GM21526 (cell line): ENCODE data around the gene IRX4.
"Not testable (repeated sequence)": the region's sequence is repeated elsewhere in the genome, so short reads cannot be mapped to it uniquely, and the experiment has no call there.

Experiments used
- ATAC-seq: cut with Tn5 transposase; IDR thresholded peaks from one replicate; pipeline ENCODE4 v1.9.1; 2021; ENCODE audit warnings: moderate library complexity; ENCODE audit not compliant: unreplicated experiment, low FRiP score

Gene IRX4

DNA sequence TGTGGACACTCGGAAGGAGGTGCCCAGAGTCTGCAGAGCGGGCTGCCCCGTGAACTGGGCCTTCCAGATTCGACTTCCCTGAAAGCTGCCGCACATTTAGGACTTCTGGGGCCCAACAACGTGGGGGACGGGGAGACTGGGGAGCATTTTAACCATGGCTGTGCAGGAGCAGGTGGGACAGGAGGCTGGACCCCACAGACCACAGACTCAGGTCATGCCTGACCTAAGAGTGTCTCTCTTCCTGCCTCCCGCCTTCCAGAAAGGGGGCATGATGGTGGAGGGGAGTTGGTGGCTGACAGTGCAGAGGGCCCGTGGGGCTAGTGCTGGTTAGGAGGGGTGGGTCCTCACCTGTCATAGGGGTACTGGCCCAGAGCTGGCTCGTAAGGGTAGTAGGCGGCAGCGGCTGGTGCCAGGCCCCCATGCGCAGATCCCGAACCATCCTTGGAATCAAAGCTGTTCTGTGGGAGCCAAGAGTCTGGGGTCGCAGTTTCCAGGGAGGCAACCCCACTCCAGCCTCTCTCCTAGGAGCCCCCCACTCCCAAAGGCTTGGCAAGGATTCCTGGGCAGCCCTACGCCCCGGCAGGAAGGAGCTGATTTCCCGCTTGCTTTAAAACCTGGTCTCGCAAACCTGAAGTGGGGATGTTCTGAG is 2.2 kb downstream of the IRX4 start:
- no peak for ATAC-seq

- ATAC-seq = no peak
Observed at GRCh38 chr5:1879292-1880263, 3.1 kb downstream of the IRX4 start.

DNA sequence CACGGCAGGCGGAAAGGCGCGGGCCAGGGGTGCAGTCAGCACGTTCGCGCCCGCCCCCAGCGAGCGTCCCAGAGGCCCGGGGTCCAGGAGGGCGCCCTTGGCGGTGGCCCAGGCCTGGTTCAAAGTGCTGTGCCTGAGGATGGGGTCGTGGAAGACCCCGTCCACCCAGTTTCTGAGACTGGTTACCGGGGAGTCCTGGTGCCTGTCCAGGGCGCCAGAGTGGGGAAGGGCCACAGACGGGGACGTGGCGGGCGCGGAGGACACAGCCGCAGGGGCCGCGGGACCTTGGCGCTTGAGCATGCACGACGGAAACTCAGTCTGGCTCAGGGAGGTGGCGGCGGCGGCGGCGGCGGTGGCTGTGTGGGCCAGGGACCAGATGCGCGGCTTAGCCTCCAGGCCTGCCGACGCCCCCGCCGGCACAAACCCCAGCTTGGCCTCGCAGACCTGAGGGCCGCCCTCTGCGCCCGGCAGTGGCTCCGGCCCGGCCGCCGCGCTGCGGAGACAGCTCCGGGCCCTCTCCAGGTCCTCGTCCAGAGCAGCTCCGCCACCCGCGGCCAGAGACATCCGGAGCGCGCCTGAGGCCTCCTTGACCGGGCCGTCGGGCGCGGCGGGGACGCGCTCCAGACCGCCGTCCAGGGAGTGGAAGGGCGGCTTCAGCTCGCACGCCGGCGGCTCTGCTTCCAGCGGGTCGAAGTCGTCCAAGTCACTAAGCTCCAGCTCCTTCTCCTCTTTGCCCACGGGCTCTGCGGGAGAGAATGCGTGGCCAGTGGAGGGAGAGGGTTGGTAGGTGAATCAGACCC is 4.5 kb downstream of the IRX4 start:
- no peak for ATAC-seq

DNA sequence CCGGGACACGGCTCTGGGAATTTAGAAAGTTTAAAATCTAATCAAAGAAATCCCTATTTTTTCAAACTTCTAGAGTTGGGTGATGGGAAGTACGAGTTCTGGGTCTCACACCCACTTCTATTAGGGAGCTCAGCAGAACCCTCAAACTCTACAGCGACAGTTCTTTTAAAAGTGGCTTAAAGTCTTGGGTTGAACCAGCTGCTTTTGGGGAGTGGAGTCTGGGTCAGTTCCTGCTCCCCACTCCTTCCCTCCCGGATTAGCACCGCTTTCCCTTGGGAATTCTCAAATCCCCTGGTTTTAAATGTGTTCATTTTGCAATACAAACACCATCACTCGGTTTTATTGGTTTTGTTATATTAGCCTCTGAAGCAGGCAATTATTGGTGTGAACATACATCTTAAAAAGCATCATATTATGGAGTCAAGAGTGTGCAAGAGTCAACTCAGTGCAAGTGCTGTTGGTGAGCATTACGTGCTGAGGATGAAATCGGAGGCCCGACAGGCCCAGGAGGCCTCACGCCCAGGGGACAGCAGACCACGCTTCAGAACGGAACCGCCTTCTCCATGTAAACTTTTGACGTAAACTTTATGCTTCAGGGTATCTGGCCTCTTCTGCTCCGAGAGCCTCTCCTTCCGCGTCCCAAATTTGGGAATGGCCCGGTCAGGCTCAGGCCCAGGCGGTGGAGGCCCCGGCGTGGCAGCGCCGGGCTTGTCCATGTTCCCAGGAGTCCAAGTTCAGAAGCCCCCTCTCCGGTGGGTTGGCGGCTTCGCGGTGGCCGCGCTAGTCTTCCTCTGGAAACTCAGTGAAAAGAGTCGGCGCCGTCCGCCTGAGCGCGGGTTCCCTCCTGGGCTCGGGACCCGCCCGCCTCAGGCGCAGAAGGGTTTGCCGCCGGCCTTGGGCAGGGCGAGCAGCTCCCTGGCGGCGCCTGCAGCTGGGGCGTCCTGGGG is 5.3 kb downstream of the IRX4 start:
- ATAC-seq = no peak

DNA sequence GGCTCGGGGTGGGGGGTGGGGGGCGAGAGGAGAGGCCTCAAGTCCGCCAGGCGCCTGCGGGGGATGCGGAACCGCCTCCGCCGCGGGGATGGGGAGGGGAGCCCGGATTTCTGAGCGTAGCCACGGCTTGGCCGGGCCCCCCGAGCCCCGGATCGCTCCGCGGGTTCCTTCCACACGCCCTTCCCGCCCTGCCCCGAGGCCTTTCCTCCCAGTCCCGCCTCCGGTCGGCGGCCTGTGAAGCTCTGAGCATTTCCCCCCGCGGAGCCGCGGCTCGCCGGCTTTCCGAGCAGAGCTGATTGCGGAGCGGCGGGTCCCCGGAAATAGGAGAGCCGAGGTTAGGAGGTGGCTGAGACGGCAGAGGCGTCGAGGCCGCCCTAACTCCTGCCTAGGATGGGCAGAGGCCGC is 6.1 kb downstream of the IRX4 start:
- ATAC-seq = no peak

DNA sequence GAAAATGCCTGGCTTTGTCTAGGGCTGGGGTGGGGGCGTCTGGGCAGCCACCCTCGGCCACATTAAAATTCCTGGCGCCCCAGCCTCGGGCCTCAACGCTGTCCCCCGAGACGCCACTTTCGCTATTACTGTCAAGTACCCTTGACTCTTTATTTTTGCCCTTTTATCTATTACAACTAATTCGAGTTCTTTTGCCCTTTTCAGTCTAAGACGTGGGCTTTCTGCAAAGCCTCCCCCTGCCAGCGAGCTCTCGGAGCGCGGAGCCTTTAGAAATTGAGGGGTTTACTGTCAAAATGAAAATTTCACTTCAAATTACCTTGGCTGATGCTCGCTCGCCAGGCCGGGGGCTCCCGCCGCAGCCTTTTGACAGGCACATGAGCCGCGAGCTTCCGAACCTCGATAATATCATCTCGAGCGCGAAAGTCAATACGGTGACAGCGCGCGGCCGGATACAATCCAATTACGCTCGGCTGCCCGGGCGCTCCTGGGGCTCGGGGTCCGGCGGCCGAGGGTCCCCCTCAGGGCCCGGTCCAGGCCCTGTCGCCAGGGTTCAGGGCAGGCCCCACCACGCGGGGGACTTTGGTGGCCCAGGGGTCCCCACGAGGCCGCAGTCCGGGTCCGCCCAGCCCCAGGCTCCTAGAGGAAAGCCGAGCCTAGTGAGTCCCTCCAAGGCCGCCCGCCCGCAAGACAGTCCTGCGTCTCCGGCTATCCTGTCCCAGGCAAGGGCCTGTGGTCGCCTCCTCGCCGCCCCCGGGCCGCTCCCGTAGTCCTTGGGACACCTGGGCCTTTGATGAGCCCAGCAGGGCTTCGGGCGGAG is 6.7 kb downstream of the IRX4 start:
- no peak for ATAC-seq

DNA sequence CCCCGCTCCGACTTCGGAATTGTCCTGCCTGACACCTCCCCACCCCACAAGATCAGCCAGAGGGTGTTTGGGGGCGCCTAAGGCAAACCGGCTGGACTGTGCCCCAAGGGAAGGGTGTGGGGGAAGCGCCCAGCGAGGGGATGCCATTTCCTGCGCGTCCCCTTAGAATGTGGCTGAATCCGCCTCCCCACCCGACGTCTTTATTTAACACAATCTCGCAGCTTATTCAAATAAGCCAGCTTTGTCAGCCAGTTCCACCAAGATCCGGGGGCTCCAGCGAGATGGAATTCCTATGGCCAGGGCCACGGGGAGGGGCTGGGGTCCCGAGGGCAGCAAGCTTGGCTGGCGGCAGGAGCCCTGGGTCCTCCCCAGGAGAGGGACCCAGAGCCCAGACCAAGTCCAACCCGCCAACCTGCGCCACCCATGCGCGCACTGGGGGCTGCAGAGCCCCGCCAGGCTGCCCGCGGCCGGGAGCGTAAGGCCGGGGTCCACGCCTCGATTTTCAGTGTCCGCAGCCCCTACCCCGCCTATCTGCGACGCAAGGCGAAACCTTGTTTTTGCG is 7.4 kb downstream of the IRX4 start:
- no peak for ATAC-seq

DNA sequence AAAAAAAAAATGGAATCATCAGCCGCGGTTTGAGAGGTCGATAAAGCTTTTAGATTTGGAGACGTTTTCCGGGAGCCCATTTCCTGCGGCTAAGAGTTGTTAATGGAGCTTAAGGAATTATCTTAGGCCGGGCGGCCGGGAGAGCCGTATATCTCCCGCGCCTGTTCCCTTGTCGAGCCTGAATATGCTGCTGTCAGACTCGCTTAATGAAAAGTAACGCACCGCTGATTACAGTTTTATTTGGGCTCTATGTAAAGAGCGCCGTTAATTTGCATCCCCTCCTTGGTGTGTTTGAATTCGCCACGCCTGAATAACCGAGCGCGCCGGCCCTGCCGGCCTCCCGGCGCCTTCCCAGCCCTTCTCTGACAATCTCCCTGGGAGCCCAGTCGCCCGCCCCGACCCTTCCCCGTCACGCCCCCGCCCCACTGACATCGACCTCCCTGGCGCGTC is 7.9 kb downstream of the IRX4 start:
- ATAC-seq = no peak

DNA sequence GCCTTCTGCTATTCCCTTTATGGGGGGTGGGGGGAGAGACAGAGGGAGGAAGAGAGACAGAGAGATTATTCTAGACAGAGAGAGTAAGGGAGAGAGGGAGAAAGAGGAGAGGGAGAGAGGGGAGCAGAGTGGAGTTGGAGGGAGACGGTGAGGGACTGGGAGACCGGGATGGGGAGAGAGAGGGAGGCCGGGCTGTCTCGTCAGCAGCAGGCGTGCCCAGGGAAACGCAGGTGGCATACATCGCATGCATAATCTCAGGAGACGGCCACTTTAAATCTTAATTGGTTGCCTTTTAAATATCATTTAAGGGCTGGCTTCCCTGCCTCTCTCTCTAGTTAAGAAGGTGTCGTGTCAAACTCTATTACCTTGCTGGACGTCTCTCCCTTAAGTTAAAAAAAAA is 8.4 kb downstream of the IRX4 start:
- no peak for ATAC-seq

DNA sequence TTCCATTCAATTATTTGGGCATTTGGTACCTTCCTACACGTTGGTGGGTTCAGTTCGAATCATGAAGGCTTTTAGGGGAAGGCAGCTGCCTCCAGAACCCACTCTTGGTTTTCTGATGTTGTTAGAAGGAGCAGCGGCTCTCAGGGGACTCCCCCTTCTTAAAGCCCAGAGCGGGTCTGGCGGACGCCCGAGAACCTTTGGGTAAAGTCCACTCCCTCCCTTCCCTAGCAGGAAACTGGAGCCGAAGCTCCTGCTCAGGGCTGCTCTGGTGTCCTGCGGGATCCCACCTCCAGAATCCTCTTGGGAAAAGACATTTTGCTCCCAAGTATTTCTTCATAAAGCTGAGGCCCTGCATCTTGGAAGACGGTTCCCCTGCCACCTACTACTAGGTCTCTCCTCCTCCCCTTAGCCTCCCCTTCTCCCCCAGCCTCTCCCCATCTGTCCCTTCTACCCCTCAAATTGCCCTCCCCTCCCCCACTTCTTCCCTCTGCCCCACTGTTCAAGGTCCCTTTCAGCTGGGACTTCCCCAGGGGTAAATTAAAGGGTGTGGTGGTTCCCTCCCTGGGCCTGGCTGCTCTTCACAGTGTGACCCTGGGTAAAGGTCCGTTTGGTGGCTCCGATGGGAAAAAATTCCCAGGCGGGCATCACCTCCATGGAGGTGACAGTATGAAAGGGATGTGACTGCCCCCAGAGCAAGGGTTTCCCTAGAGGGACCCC is 9.3 kb downstream of the IRX4 start:
- no peak for ATAC-seq

DNA sequence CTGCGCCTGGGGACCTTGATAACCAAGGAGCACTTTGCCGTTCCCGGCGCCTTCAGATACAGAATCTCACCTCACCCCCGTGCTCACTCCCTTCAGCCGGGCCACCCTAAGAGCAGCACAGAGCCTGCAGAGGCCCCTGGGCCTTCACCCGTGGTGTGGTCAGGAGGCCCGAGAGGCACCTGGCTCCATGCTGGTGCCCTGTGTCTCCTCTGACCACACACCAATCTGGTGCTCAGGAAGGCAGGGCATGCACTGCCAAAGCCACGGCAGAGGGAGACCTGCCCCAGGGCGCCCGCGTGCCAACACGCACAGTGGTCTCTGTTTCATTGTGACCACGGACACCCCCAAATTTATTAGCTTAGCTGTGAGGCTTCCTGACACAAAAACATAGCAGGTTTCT is 11.3 kb downstream of the IRX4 start:
- no peak for ATAC-seq

GRCh38 chr5:1870435-1871272 is 12.1 kb downstream of the IRX4 start:
- ATAC-seq = not testable (repeated sequence)

DNA sequence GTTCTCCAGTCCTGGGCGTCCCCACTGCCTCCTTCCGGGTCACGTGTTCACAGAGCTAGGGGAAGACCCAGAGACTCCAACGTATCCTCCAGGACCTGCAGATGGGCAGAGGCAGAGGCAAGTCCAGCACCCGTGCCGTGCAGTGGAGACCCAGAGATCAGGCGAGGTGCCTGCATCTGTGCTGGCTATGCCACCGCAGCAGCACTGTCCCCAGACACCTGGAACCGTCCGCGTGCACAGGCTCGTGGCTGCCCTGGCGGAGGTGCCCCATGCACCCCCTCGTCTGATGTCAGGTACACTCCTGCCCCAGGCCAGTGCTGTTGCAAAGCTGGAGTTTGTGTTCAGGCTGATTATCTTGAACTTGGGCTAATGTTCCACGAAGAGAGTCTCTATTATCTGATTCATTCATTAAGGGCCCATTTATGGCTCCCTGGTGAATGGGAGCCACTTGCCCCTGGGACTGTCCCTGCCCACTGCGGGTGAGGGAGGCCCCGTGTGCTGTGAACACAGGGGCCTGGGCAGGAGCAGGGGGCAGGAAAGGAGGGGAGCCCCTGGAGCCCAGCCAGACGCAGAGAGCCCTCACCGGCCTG is 13.7 kb downstream of the IRX4 start:
- no peak for ATAC-seq

DNA sequence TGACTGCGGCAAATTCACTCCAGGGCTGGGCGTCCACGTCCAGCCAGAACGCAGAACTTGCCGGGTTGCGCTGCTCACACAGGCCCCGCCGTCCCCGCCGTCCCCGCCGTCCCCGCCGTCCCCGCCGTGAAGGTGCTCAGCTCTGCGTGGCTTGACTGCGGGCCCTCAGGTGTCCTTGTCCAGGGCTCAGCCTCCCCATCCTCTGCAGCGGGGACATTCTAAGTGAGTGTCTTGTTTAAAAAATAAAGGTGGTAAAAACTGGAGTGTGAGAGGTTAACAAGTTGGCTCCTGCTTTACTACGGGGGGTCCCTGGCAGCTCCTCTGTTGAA is 14.9 kb downstream of the IRX4 start:
- no peak for ATAC-seq

- no peak for ATAC-seq
Observed at GRCh38 chr5:1867114-1867814, 15.5 kb downstream of the IRX4 start.

DNA sequence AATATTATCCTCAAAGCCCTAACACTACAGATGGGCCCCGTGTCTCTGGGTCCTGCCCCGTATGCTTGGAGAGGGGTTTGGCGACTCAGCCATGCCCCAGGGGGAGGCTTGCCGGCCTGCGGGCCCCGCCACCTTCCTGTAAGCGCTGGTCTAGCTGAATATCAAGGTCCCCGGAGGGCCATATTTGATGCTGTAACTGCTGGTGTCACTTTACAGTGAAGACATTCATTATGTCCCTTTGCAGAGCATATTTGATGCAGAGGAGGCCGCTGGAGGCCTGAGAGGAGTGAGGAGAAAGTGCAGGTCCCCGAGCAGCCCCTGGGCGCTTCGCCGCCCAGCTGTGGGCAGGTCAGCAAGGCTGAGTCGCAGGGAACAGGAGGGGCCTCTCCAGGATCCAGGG is 16.8 kb downstream of the IRX4 start:
- ATAC-seq = no peak
